HepG2 (cell line): ENCODE measurements around the gene GPR89B.

ENCODE experiments used
- AGO2 ChIP-seq: fragments of 200-400 bp; formaldehyde crosslinking; optimal IDR thresholded peaks from 2 replicates; pipeline ENCODE3; 2017; ENCODE audit warnings: mild to moderate bottlenecking, low read depth, low read length, moderate library complexity
- ELF1 ChIP-seq: sonication (generic); formaldehyde crosslinking; IDR thresholded peaks from 2 replicates; pipeline ENCODE4 v1.4.0; 2020; ENCODE audit warnings: missing genetic modification reagents
- GLI4 ChIP-seq: sonication (generic); formaldehyde crosslinking; IDR thresholded peaks from 2 replicates; pipeline ENCODE4 v1.5.1; 2020; ENCODE audit warnings: missing genetic modification reagents, mild to moderate bottlenecking, moderate library complexity, borderline replicate concordance
- TF ChIP-seq, protein P1 (sequence below): sonication (generic); formaldehyde crosslinking; IDR thresholded peaks from 2 replicates; pipeline ENCODE4 v1.4.0; 2020; ENCODE audit warnings: mild to moderate bottlenecking, missing genetic modification reagents, borderline replicate concordance

DNA sequence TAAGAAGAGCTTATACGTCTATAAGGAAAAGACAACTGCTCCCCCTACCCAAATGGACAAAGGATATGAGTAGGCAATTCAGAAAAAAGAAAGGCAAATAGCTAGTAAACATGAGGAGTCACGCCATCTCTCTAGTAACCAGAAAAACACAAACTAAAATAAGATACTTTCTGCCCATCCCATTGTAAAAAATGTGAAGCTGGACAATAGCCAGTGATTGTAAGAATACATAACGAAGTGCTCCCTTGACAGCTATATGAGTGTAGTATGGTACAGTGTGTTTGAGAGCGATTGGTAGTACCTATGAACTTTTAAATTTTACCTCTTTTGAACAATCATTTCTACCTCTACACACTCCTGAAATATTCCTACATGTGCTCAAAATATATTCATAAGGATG, 33.1 kb upstream of the GPR89B start:
- TF ChIP-seq ELF1 (CRISPR knock-in tag): no peak
- no peak for TF ChIP-seq AGO2
- no peak for TF ChIP-seq GLI4 (CRISPR knock-in tag)
- TF ChIP-seq, protein P1, sequence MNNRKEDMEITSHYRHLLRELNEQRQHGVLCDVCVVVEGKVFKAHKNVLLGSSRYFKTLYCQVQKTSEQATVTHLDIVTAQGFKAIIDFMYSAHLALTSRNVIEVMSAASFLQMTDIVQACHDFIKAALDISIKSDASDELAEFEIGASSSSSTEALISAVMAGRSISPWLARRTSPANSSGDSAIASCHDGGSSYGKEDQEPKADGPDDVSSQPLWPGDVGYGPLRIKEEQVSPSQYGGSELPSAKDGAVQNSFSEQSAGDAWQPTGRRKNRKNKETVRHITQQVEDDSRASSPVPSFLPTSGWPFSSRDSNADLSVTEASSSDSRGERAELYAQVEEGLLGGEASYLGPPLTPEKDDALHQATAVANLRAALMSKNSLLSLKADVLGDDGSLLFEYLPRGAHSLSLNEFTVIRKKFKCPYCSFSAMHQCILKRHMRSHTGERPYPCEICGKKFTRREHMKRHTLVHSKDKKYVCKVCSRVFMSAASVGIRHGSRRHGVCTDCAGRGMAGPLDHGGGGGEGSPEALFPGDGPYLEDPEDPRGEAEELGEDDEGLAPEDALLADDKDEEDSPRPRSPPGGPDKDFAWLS (CRISPR knock-in tag): no peak
